Measurements from ENCODE around the gene HLA-DOA. TPM values are rescaled to one million over a fixed set of nuclear protein-coding genes. Genes with fewer than 3 reads are reported as not detected.

The HLA-DOA gene
- total RNA-seq, 1 experiment from 2014 or later = 0.58 TPM

- DNase-seq (ENCODE audit: low spot score) = no peak
- Histone ChIP-seq H3K9me3 (ENCODE audit: low read depth, low read length, poor library complexity, severe bottlenecking) (no peaks in the 10 kb centered on the region), H3K27ac (ENCODE audit: low read depth, low read length, poor library complexity, severe bottlenecking) (no peak overlapping the region), H3K36me3 (ENCODE audit: insufficient read depth, low read length, poor library complexity, severe bottlenecking) (no peaks in the 10 kb centered on the region), H3K27me3 (replicated peaks; ENCODE audit: insufficient read depth, low read depth, low read length, poor library complexity) (peaks cover 75% of the 10 kb centered on the region), H3K4me3 (ENCODE audit: low read depth, low read length, poor library complexity, severe bottlenecking) (no peak overlapping the region), H3K4me1 (ENCODE audit: insufficient read depth, low read length, poor library complexity, severe bottlenecking) (no peaks in the 10 kb centered on the region)
- BruUV-seq (replicated peaks) = no TSS peak
- no peak for TF ChIP-seq EZH2 (IDR thresholded peaks at IDR 0.05; ENCODE audit: borderline replicate concordance, low read depth, low read length, poor library complexity, severe bottlenecking)
- no peak for TF ChIP-seq CTCF (conservative IDR thresholded peaks at IDR 0.05; ENCODE audit: low read depth, low read length)
- intact Hi-C loops (cut with micrococcal nuclease; ENCODE audit: unreplicated experiment) = no loop called here
- CTCF ChIA-PET = no interaction called here
- POLR2A ChIA-PET (ENCODE audit: low non-redundant PET) = no interaction called here
These were observed 20.9 kb upstream of the HLA-DOA start for GRCh38 chr6:33030245-33030644.

DNA sequence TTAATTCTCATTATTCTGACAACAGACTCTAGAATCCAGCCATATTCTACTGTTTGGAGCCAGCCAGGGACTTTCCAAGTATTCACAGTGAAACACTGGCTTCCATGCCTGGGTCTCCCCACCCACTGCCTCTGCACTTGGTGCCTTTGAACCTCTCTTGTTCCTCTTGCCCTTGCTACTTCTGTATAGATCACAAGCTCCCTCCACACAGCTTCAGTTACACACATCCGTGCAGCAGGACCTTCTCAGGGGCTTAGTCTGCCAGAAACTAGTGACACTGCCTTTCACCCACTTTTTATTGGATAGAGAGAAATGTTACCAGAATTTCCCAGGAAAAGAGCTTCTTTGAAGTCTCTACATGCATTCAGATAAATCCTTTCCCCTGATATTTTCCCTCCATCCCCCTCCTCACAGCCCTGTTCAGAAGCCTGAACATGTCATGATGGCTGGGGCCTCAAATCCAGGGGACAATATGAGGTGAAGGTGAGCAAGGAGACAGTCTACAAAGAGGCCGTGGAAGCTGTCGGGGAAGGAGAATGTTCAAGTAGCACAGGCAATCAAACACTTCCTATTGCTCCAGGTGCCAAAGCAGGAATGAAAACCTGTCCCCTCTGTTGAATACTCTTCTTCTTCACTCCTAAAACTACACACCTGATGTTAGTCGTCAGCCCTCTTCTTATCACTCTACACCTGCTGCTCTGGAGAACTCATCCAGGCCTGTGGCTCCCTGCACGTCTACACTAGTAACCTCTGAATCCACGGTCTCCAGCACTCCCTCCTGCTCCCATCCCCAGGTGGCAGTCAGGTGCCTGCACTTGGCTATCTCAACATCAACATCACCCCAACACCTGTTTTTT is 20.2 kb upstream of the HLA-DOA start:
- Histone ChIP-seq H3K4me3 (ENCODE audit: low read depth, low read length, poor library complexity, severe bottlenecking) (no peak overlapping the region), H3K27me3 (replicated peaks; ENCODE audit: insufficient read depth, low read depth, low read length, poor library complexity) (peaks cover 68% of the 10 kb centered on the region), H3K27ac (ENCODE audit: low read depth, low read length, poor library complexity, severe bottlenecking) (no peak overlapping the region), H3K9me3 (ENCODE audit: low read depth, low read length, poor library complexity, severe bottlenecking) (no peaks in the 10 kb centered on the region), H3K36me3 (ENCODE audit: insufficient read depth, low read length, poor library complexity, severe bottlenecking) (no peaks in the 10 kb centered on the region), H3K4me1 (ENCODE audit: insufficient read depth, low read length, poor library complexity, severe bottlenecking) (no peaks in the 10 kb centered on the region)
- POLR2A ChIA-PET (ENCODE audit: low non-redundant PET) = no interaction called here
- DNase-seq (ENCODE audit: low spot score) = no peak
- CTCF ChIA-PET = no interaction called here
- intact Hi-C loops (cut with micrococcal nuclease; ENCODE audit: unreplicated experiment) = loop anchor here (10.0 kb wide), 1 partner anchor 45 kb away; the partner anchor contains the start of genes HLA-DPA1 and HLA-DPB1
- TF ChIP-seq EZH2 (IDR thresholded peaks at IDR 0.05; ENCODE audit: borderline replicate concordance, low read depth, low read length, poor library complexity, severe bottlenecking) (no peak), CTCF (conservative IDR thresholded peaks at IDR 0.05; ENCODE audit: low read depth, low read length) (no peak)
- BruUV-seq (replicated peaks) = no TSS peak

GRCh38 chr6:33028220-33028849 is 18.9 kb upstream of the HLA-DOA start:
- Histone ChIP-seq H3K27ac (ENCODE audit: low read depth, low read length, poor library complexity, severe bottlenecking) (no peak overlapping the region), H3K9me3 (ENCODE audit: low read depth, low read length, poor library complexity, severe bottlenecking) (no peaks in the 10 kb centered on the region), H3K4me1 (ENCODE audit: insufficient read depth, low read length, poor library complexity, severe bottlenecking) (no peaks in the 10 kb centered on the region), H3K36me3 (ENCODE audit: insufficient read depth, low read length, poor library complexity, severe bottlenecking) (no peaks in the 10 kb centered on the region), H3K27me3 (replicated peaks; ENCODE audit: insufficient read depth, low read depth, low read length, poor library complexity) (peaks cover 56% of the 10 kb centered on the region), H3K4me3 (ENCODE audit: low read depth, low read length, poor library complexity, severe bottlenecking) (no peak overlapping the region)
- CTCF ChIA-PET = no interaction called here
- POLR2A ChIA-PET (ENCODE audit: low non-redundant PET) = no interaction called here
- TF ChIP-seq CTCF (conservative IDR thresholded peaks at IDR 0.05; ENCODE audit: low read depth, low read length) = no peak
- TF ChIP-seq EZH2 (IDR thresholded peaks at IDR 0.05; ENCODE audit: borderline replicate concordance, low read depth, low read length, poor library complexity, severe bottlenecking) = no peak
- intact Hi-C loops (cut with micrococcal nuclease; ENCODE audit: unreplicated experiment) = loop anchor here (10.0 kb wide), 1 partner anchor 46 kb away; the partner anchor contains the start of genes HLA-DPA1 and HLA-DPB1
- BruUV-seq (replicated peaks) = no TSS peak
- no peak for DNase-seq (ENCODE audit: low spot score)
